GM19467 (cell line): ENCODE results near the gene GLA.

ENCODE experiments used
- ATAC-seq: cut with Tn5 transposase; IDR thresholded peaks from one replicate; pipeline ENCODE4 v1.9.1; 2021; ENCODE audit warnings: mild to moderate bottlenecking, moderate library complexity; ENCODE audit not compliant: unreplicated experiment

Gene GLA

DNA sequence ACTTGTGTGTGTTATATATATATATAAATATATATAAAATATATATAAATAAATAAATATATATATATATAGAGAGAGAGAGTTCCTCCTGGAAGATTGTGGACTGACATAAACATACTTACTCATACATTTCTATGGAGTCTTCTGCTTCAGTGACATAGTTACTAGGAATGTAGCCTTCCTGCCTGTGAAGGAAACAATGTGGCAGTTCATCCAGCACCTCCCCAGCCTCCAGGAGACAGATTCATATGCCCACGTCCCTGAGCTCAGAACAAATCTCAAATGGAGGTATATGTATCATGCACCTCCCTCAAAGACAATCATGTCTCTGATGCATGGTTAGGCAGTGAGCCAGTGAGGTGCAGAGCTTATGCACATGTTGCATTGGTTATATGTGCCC is 47.8 kb downstream of the GLA start:
- ATAC-seq: no peak

DNA sequence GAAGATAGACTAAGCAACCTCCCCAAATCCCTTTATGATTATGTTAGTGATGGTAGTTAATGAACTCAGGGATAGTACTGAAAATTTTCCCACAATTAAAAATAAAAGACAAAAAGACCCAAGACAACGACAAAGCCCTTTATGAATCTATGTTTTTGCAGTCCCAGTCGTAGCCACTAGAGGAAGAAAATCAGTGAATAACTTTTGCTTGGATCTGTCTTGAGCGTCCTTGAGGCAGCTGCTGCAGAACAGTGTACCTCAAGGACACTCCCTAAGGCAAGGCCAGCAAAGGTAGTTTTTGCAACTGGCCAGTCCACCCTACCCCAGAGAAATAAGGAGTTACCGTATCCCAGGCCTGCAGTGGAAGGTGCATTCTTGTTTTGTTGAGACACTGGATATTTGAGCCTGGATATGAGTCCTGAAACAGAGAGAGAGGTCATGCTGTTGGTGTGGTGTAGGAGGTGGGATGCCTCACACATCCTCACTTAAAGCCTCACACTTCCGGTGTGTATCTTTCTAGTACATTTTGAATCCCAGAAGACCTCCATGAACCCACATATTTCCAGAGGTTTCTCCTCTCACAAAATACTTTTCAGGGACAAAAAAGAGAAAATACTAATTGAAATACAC is 50.4 kb downstream of the GLA start:
- no peak for ATAC-seq

DNA sequence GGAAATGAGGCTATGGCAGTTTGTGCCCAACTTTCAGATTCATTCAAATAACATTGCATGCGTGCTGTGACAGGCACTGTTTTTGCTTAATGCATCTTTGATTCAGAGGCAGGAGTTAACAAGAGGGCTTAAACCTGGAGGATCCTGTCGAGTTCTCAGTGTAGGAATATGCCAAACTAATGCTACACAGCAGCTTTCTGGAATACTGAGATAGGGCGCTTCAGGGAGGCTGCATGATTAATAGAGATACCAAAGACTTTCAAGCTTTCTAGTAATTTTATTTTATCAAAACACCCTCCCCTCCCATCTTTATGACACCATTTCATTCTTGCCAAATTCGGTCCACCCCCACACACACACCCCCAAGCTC is 58.5 kb downstream of the GLA start:
- no peak for ATAC-seq

DNA sequence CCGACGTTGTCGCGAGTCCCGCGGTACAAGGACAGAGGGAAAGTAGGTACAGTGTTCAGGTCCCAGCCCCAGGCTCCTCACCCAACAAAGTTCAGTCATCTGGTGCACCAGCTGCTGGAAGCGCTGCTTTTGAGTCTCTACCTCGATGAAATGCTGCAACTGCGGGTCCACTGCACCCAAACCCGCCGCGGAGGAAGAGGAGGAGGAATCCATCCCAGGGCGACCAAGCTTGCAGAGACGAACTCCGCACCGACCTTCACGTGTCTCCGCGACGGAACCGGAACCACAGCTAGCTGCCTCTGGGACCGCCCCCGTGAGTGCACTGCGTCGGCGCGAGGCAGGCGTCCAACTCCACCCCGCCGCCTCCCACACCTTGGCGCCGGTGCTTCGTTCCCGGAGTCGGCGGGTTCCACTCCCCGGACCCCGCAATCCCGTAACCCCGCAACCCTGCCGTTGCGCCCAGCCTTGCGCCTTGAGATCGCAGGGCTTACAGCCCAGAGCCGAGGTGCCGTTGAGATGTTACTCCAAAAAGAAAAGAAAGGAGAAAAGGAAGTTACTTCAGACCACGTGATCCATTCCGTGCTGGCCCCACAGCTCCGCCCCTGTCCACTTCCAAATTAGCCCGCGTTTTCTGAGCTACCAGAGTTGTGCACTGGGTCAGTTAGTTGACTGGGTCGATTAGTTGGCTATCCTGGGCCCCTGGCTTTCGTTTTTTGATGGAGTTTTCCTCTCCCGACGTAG is 59.1 kb downstream of the GLA start, which contains the start of gene TIMM8A:
TIMM8A (minus strand) TSS at position 291 of the 741 bp plus-strand sequence; CDS start at position 213, 78 bp downstream.
- ATAC-seq: peak; percentile 97

DNA sequence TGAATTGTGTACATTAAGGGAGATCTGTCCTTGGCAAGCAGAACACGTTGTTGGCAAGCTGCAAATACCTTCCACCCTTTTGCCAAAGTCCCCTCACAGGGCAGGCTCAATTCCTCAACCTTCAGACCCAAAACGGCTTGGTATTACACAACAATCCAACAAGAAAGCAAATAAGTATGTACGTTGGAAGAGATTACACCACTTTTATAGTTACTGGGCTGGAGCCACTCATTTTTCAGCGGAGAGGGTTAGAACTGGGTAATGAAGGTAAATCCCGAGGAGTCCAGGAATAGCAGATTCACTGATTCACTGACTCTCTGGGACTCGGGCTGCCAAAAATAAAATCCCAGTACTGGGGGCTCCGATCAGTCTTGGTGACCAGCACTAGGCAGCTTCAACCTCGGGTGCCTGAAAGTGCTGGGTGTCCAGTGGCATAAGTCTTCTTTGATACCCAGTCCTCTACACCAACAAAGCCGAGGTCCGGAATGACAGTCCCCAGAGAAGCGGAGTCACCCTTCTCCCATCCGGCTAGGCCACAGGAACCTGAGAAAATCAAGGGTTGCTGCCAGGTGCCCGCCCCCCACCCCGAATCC is 59.8 kb downstream of the GLA start:
- no peak for ATAC-seq
